Kidney (tissue), 14 donors: ENCODE results near the gene SOD1. TPM values are rescaled to one million over a fixed set of nuclear protein-coding genes. Genes with fewer than 3 reads are reported as not detected.

Source experiments
- DNase-seq, 5 donors: peaks; one replicate each; pipeline ENCODE4 v3.0.0-alpha.2; 2013 to 2020
- FAIRE-seq: peaks from 2 replicates; lab custom pipeline; 2012; peaks lifted over from hg19 to GRCh38; lab: Jason Lieb, UNC
- H3K27ac ChIP-seq, 2 donors: one replicate each; pipeline ENCODE4 v1.7.0; 2013; ENCODE audit warnings: low read depth in 2 of 2, low read length in 2 of 2, inconsistent platforms in 1 of 2
- H3K27me3 ChIP-seq: one replicate; pipeline ENCODE4 v1.7.1; 2013; ENCODE audit warnings: low read length, inconsistent platforms; ENCODE audit not compliant: control insufficient read depth, insufficient read depth
- H3K36me3 ChIP-seq, 3 donors: one replicate each; pipeline versions ENCODE4 v1.7.0 to v1.7.1; 2013; ENCODE audit warnings: low read length in 3 of 3, control low read depth in 1 of 3, inconsistent platforms in 1 of 3; ENCODE audit not compliant: insufficient read depth in 3 of 3, control insufficient read depth in 2 of 3
- H3K4me1 ChIP-seq, 3 donors: one replicate each; pipeline versions ENCODE4 v1.7.0 to v1.7.1; 2013; ENCODE audit warnings: low read length in 3 of 3, inconsistent platforms in 1 of 3, low read depth in 1 of 3; ENCODE audit not compliant: control insufficient read depth in 2 of 3, insufficient read depth in 2 of 3
- H3K4me3 ChIP-seq, 3 donors: one replicate each; pipeline versions ENCODE4 v1.7.0 to v1.8.1; 2013; ENCODE audit warnings: low read length in 3 of 3, control low read depth in 1 of 3, inconsistent platforms in 1 of 3
- H3K9ac ChIP-seq, 3 donors: one replicate each; pipeline versions ENCODE4 v1.7.0 to v1.7.1; 2013; ENCODE audit warnings: low read length in 3 of 3, control low read depth in 1 of 3, inconsistent platforms in 1 of 3
- H3K9me3 ChIP-seq, 3 donors: one replicate each; pipeline versions ENCODE4 v1.7.0 to v1.7.1; 2013; ENCODE audit warnings: low read length in 3 of 3, control low read depth in 1 of 3, inconsistent platforms in 1 of 3; ENCODE audit not compliant: control insufficient read depth in 2 of 3, insufficient read depth in 1 of 3
- CTCF ChIP-seq: IDR thresholded peaks from 3 replicates; pipeline ENCODE4 v1.5.1; 2012; ENCODE audit warnings: mild to moderate bottlenecking, moderate library complexity, borderline replicate concordance; ENCODE audit not compliant: insufficient read depth; ENCODE audit errors: extremely low read depth
- intact Hi-C: fragments of 100-400 bp; cut with DNase I; formaldehyde crosslinking; loops from one replicate; pipeline ENCODE4 v1.11.1; 2022
- polyA plus RNA-seq: library from polyadenylated mRNA; stranded (reverse); fragments of 350-450 nt; fragmentation: Illumina TruSeq; extraction: RNeasy Lipid Tissue Mini Kit (QIAGEN cat#74804); gene quantifications from one replicate; pipeline ENCODE4 v1.2.3, GENCODE V29; 2014; ENCODE audit warnings: low read depth, low replicate concordance; ENCODE audit not compliant: insufficient read depth
- total RNA-seq: library from RNA; stranded (reverse); fragmentation: NEBNext Ultra II Directional; extraction: Animal tissue kit (Norgen Biotek cat#: 25700); gene quantifications from one replicate; pipeline ENCODE4 v1.2.1, GENCODE V29; 2021
- donor health status: control.
- donor health status: control.
- donor health status: control.
- donor health status: control.
- donor health status: control.
- donor health status: DM: yes; HTN: yes; CAD: no.
- donor health status: Normal renal cell carcinoma (clear cell type).

The SOD1 gene
- total and polyA plus RNA-seq, 2 donors from 2014 or later = 243 to 910 TPM

- Histone ChIP-seq H3K4me1 (no peaks in the 10 kb centered on the region), H3K27me3 (no peaks in the 10 kb centered on the region), H3K4me3 (no peak overlapping the region), H3K9ac (no peak overlapping the region), H3K27ac (no peak overlapping the region), H3K9me3 (no peaks in the 10 kb centered on the region), H3K36me3 (no peaks in the 10 kb centered on the region)
- FAIRE-seq = peak; percentile 38
- no peak for TF ChIP-seq CTCF
- DNase-seq = no peak
- intact Hi-C loops = no loop called here
These were observed 56.6 kb downstream of the SOD1 start for GRCh38 chr21:31716106-31716505.

Other genes starting within 250 kb of the SOD1 start
- gene SCAF4, start 72.4 kb downstream of the SOD1 start, total RNA-seq = 30.6 TPM
- gene SCAF4, start 72.4 kb downstream of the SOD1 start, polyA plus RNA-seq = 7.4 TPM
- gene HUNK, start 213.3 kb downstream of the SOD1 start, total RNA-seq = 17.2 TPM
- gene HUNK, start 213.3 kb downstream of the SOD1 start, polyA plus RNA-seq = 2.7 TPM